IMR-90 (cell line): Measurements from ENCODE around the gene ARHGEF10L.

ENCODE experiments used
- CEBPB ChIP-seq: IDR thresholded peaks from 2 replicates; pipeline ENCODE4 v1.6.1; 2012; ENCODE audit warnings: low read depth, low read length, improper control_type of control experiment
- CTCF ChIP-seq: conservative IDR thresholded peaks from 2 replicates; pipeline ENCODE4 v1.5.1; 2012; ENCODE audit warnings: mild to moderate bottlenecking, low read depth, low read length, improper control_type of control experiment
- RAD21 ChIP-seq: IDR thresholded peaks from 2 replicates; pipeline ENCODE4 v1.6.1; 2012; ENCODE audit warnings: low read length, improper control_type of control experiment

GRCh38 chr1:17665950-17666720, 126.6 kb downstream of the ARHGEF10L start:
- TF ChIP-seq RAD21 (no peak), CTCF (no peak), CEBPB (no peak)
